GM19238 (cell line): ENCODE measurements around the gene SFXN3.
A peak's percentile ranks its signal among the peaks of the same experiment; 100 is the strongest.

Experiments
- DNase-seq: peaks from one replicate; pipeline ENCODE4 v3.0.0; 2011; ENCODE audit warnings: low spot score; ENCODE audit not compliant: insufficient read length

The SFXN3 gene

GRCh38 chr10:101000127-101000914 lies 30.7 kb upstream of the SFXN3 start:
- no peak for DNase-seq

- no peak for DNase-seq
These were observed 29.9 kb upstream of the SFXN3 start for GRCh38 chr10:101000915-101001658.

GRCh38 chr10:101001659-101002035 lies 29.4 kb upstream of the SFXN3 start:
- DNase-seq = no peak

GRCh38 chr10:101002456-101002855 lies 28.6 kb upstream of the SFXN3 start:
- no peak for DNase-seq

GRCh38 chr10:101003639-101004206 lies 27.3 kb upstream of the SFXN3 start:
- no peak for DNase-seq

GRCh38 chr10:101005361-101005760 lies 25.7 kb upstream of the SFXN3 start:
- no peak for DNase-seq

GRCh38 chr10:101005869-101006567 lies 25.0 kb upstream of the SFXN3 start:
- no peak for DNase-seq

- DNase-seq = no peak
These were observed 24.4 kb upstream of the SFXN3 start for GRCh38 chr10:101006593-101007098.

GRCh38 chr10:101007099-101007711 lies 23.8 kb upstream of the SFXN3 start:
- DNase-seq = no peak

- DNase-seq = no peak
These were observed 22.9 kb upstream of the SFXN3 start for GRCh38 chr10:101007915-101008822.

- DNase-seq = no peak
These were observed 22.1 kb upstream of the SFXN3 start for GRCh38 chr10:101008823-101009423.

GRCh38 chr10:101010329-101010728 lies 20.7 kb upstream of the SFXN3 start:
- no peak for DNase-seq

- no peak for DNase-seq
These were observed 19.3 kb upstream of the SFXN3 start for GRCh38 chr10:101011517-101012423.

GRCh38 chr10:101012525-101013364 lies 18.3 kb upstream of the SFXN3 start:
- DNase-seq = peak; percentile 85

GRCh38 chr10:101013365-101013825 lies 17.6 kb upstream of the SFXN3 start:
- no peak for DNase-seq

- peak; percentile 79 for DNase-seq
These were observed 16.7 kb upstream of the SFXN3 start for GRCh38 chr10:101014230-101014884.

GRCh38 chr10:101014966-101015581 lies 16.0 kb upstream of the SFXN3 start:
- no peak for DNase-seq
